ENCODE results near the gene GNB1.

- TF ChIP-seq ARNT (IDR thresholded peaks at IDR 0.05) (no peak), TARDBP (IDR thresholded peaks at IDR 0.05) (no peak), HDGF (IDR thresholded peaks at IDR 0.05; ENCODE audit: borderline replicate concordance) (no peak), SUZ12 (IDR thresholded peaks at IDR 0.05) (no peak), BHLHE40 (IDR thresholded peaks at IDR 0.05; ENCODE audit: borderline replicate concordance) (no peak), ZNF384 (IDR thresholded peaks at IDR 0.05) (no peak)
Measured at GRCh38 chr1:1929102-1929638, 38.3 kb upstream of the GNB1 start.
